Esophagus squamous epithelium (tissue), 4 donors: Measurements from ENCODE around the gene INPP4B.

ENCODE experiments used
- POLR2A ChIP-seq, 4 donors: fragments of 450-650 bp; IDR thresholded peaks; one replicate each; pipeline ENCODE4 v1.6.1; 2017; ENCODE audit warnings: antibody characterized with exemption in 4 of 4, mild to moderate bottlenecking in 4 of 4, moderate library complexity in 3 of 4
- TF ChIP-seq, protein P1 (sequence below), 6 experiments: fragments of 450-650 bp in 4 of 6; fragments of 200-600 bp in 2 of 6; sonication (generic) in 2 of 6; IDR thresholded peaks; one replicate each; pipeline ENCODE4 v1.5.1; 2016 to 2019; ENCODE audit warnings: antibody characterized with exemption in 6 of 6, mild to moderate bottlenecking in 4 of 6, moderate library complexity in 4 of 6

DNA sequence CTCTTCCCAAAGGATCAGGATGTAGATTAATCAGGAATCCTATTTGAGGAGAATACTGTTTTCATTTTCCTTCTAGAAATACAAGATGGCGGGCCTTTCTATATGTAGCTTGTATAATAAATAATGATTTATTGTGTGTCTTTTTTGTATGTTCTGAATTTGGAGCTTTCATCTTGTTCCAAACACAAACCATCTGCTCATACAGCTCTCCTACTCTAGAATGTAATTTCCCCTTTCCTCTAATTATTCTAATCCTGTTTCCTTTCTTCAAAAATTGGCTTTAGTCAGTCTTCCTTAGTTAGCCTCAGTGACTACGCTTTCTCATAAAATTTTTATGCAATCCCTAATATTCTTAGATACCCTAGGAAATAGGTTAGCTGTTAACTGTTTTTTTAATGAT lies 422.2 kb downstream of the INPP4B start:
- TF ChIP-seq, protein P1, sequence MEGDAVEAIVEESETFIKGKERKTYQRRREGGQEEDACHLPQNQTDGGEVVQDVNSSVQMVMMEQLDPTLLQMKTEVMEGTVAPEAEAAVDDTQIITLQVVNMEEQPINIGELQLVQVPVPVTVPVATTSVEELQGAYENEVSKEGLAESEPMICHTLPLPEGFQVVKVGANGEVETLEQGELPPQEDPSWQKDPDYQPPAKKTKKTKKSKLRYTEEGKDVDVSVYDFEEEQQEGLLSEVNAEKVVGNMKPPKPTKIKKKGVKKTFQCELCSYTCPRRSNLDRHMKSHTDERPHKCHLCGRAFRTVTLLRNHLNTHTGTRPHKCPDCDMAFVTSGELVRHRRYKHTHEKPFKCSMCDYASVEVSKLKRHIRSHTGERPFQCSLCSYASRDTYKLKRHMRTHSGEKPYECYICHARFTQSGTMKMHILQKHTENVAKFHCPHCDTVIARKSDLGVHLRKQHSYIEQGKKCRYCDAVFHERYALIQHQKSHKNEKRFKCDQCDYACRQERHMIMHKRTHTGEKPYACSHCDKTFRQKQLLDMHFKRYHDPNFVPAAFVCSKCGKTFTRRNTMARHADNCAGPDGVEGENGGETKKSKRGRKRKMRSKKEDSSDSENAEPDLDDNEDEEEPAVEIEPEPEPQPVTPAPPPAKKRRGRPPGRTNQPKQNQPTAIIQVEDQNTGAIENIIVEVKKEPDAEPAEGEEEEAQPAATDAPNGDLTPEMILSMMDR (IDR thresholded peaks at IDR 0.05), result no peak
- no peak for TF ChIP-seq POLR2A (IDR thresholded peaks at IDR 0.05)
